GM13976 (cell line): Measurements from ENCODE around the gene SV2C.

Source experiments
- DNase-seq: peaks from one replicate; pipeline ENCODE4 v3.0.0; 2012; ENCODE audit warnings: low spot score
- CTCF ChIP-seq: IDR thresholded peaks from 2 replicates; pipeline ENCODE4 v1.5.1; 2012; ENCODE audit warnings: borderline replicate concordance, mild to moderate bottlenecking; ENCODE audit not compliant: insufficient read depth; ENCODE audit errors: extremely low read depth, missing control alignments, control extremely low read depth
- in situ Hi-C: fragments of 300-500 bp; cut with MboI; formaldehyde crosslinking; loops from one replicate; pipeline ENCODE4 v1.12.0; 2022; ENCODE audit warnings: low sequenced_read_pairs, mixed read lengths, inconsistent platforms; ENCODE audit not compliant: unreplicated experiment

Gene SV2C

DNA sequence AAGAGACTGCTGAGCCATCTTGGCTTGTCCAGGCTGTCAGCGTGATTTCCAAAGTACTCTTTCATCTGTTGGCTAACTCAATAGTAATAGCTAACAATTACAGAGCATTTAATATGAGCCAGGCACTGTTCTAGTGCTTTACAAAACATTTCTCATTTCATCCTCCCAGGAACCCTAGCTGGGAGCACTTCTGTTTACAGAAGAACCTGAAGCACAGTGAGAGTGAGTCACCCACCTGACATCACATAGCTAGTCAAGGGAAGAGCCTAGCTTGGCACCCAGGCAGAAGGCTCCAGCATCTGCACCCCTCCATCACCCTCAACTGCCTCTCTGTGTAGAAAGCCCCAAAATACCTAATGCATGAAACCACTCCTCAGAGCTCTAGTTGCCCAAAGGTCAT is 262.4 kb downstream of the SV2C start:
- no peak for TF ChIP-seq CTCF
- in situ Hi-C loops = no loop called here
- no peak for DNase-seq

DNA sequence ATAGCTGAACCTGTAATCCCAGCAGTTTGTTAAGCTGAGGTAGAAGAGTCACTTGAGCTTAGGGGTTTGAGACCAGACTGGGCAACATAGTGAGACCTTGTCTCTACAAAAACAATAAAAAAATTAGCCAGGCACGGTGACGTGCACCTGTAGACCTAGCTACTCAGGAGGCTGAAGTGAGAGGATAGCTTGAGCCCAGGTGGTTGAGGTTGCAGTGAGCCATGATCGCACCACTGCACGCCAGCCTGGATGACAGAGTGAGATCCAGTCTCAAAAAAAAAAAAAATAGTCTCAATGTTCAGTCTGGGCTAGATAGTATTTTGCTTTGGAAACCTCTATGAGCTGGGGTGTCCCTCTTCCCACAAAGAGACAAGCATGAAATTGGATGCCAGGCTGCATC is 268.0 kb downstream of the SV2C start:
- DNase-seq = no peak
- TF ChIP-seq CTCF = no peak
- in situ Hi-C loops = no loop called here

GRCh38 chr5:76351577-76351976 is 268.4 kb downstream of the SV2C start:
- peak; percentile 73 for DNase-seq
- in situ Hi-C loops = no loop called here

GRCh38 chr5:76356887-76357286 is 273.7 kb downstream of the SV2C start:
- in situ Hi-C loops = no loop called here
- TF ChIP-seq CTCF = no peak
- DNase-seq = no peak

More at GRCh38 chr5:76351577-76351976, 268.4 kb downstream of the SV2C start:
- TF ChIP-seq CTCF = no peak

DNA sequence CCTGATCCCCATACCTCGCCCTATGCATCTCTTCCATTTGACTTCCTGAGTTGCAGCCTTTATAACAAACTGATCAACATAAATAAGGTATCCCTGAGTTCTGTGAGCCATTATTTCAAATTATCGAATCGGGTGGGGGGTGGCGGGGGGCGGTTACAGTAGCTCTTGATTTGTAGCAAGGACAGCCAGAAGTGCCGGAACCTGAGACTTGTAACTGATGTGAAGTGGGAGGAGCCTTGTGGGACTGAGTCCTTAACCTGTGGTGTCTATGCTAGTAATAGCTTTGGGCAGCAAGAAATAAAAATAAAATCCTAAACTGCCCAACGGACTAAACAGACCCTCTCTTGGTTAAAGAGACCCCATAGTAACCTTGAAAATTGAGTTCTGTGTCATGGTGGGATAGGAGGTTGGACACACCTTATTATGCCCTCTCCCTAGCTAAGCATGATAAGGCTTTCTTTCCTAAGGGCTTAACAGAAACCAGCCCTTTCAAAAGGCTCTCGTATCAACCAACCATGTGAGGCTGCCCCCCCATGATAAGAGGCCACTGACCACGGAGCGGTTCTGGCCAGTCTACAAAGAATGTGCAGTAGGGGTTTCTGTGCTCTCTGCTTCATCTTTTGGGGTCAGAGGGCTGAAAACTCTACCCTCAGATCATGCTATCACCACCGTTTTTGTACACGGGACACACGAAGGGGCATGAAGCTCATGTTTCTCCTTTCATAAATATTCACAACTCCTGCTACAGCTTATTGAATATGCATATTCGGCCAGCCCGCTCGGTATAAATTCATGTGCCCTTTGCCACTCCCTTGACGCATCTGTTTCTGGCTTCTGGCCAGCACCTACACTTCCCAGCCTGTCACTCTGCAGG is 280.4 kb downstream of the SV2C start:
- DNase-seq = no peak
- in situ Hi-C loops = no loop called here
- no peak for TF ChIP-seq CTCF

GRCh38 chr5:76364226-76364589 is 281.0 kb downstream of the SV2C start:
- TF ChIP-seq CTCF = no peak
- in situ Hi-C loops = no loop called here
- no peak for DNase-seq
